Measurements from ENCODE around the gene TUB. TPM values are rescaled to one million over a fixed set of nuclear protein-coding genes. Genes with fewer than 3 reads are reported as not detected.

Gene TUB
- polyA plus RNA-seq, 1 of the 3 experiments (the other 2 are of a cell fraction), result 11.3 TPM

- Histone ChIP-seq H3K9ac (no peak overlapping the region), H3K36me3 (replicated peaks in 1 of 2; ENCODE audit: control insufficient read depth in 1 of 2, insufficient read depth in 2 of 2, low read length in 1 of 2) (no peaks in the 10 kb centered on the region), H3K9me3 (no peaks in the 10 kb centered on the region), H3F3A (replicated peaks; ENCODE audit: insufficient read depth) (no peaks in the 10 kb centered on the region), H3K4me3 (ENCODE audit: low read depth in 2 of 2, low read length in 1 of 2) (no peak overlapping the region), H3K9me2 (no peaks in the 10 kb centered on the region), H3K27ac (ENCODE audit: low read depth in 2 of 2, low read length in 1 of 2) (no peak overlapping the region), H3K27me3 (ENCODE audit: insufficient read depth) (no peaks in the 10 kb centered on the region), H3K4me2 (no peak overlapping the region), H3K79me2 (ENCODE audit: insufficient read depth) (no peaks in the 10 kb centered on the region), H3K4me1 (ENCODE audit: control insufficient read depth in 1 of 2, insufficient read depth in 2 of 2, low read depth in 1 of 2, low read length in 1 of 2) (peaks cover 0 to 25% of the 10 kb centered on the region in 2 experiments; a peak in 1 of 4 replicates), H2AFZ (ENCODE audit: low read depth) (no peak overlapping the region), H4K20me1 (ENCODE audit: insufficient read depth) (no peaks in the 10 kb centered on the region)
- no peak for TF ChIP-seq SMC3 (IDR thresholded peaks at IDR 0.05; ENCODE audit: low read depth, low read length)
- TF ChIP-seq EZH2phosphoT487 (IDR thresholded peaks at IDR 0.05; ENCODE audit: borderline replicate concordance, low read depth), result no peak
- no peak for TF ChIP-seq RXRA (IDR thresholded peaks at IDR 0.05; ENCODE audit: borderline replicate concordance, low read depth)
- TF ChIP-seq USF1 (IDR thresholded peaks at IDR 0.05; ENCODE audit: borderline replicate concordance, low read depth), result no peak
- no peak for TF ChIP-seq TEAD4 (IDR thresholded peaks at IDR 0.05; ENCODE audit: borderline replicate concordance, insufficient read depth)
- no peak for TF ChIP-seq SIN3A (IDR thresholded peaks at IDR 0.05; ENCODE audit: borderline replicate concordance, low read depth, low read length)
- no peak for TF ChIP-seq GABPA (IDR thresholded peaks at IDR 0.05; ENCODE audit: low read depth)
- no peak for TF ChIP-seq FOXJ3 (CRISPR knock-in tag; IDR thresholded peaks at IDR 0.05)
- POLR2A ChIA-PET, result interaction anchor here (0.9 kb wide), 1 partner anchor 28 kb away, joined by 3 read pairs; no protein-coding TSS in a partner anchor
- DNase-seq, result no peak
- WGBS (ENCODE audit: low lambda C conversion rate), result 90% methylated on average over 9 of the region's 10 CpGs
- CTCF ChIA-PET, result interaction anchor here (1.0 to 11.3 kb wide), 4 partner anchors 10 to 50 kb away, joined by 5 to 620 read pairs (median 118); partner anchors contain the start of gene TUB
Measured at GRCh38 chr11:8039530-8040260, 41.3 kb upstream of the TUB start.

GRCh38 chr11:8040261-8040920 lies 40.6 kb upstream of the TUB start:
- ChIA-PET POLR2A (no interaction called here), CTCF (interaction anchor here (11.3 kb wide), 1 partner anchor 49 kb away, joined by 620 read pairs; the partner anchor contains the start of gene TUB)
- Histone ChIP-seq H2AFZ (ENCODE audit: low read depth) (no peak overlapping the region), H3K9me3 (no peaks in the 10 kb centered on the region), H3F3A (replicated peaks; ENCODE audit: insufficient read depth) (no peaks in the 10 kb centered on the region), H3K9ac (no peak overlapping the region), H3K27me3 (ENCODE audit: insufficient read depth) (no peaks in the 10 kb centered on the region), H3K36me3 (replicated peaks in 1 of 2; ENCODE audit: control insufficient read depth in 1 of 2, insufficient read depth in 2 of 2, low read length in 1 of 2) (no peaks in the 10 kb centered on the region), H3K4me2 (no peak overlapping the region), H4K20me1 (ENCODE audit: insufficient read depth) (no peaks in the 10 kb centered on the region), H3K4me1 (ENCODE audit: control insufficient read depth in 1 of 2, insufficient read depth in 2 of 2, low read depth in 1 of 2, low read length in 1 of 2) (peaks cover 0 to 20% of the 10 kb centered on the region in 2 experiments; a peak in 1 of 4 replicates), H3K4me3 (ENCODE audit: low read depth in 2 of 2, low read length in 1 of 2) (no peak overlapping the region), H3K27ac (ENCODE audit: low read depth in 2 of 2, low read length in 1 of 2) (no peak overlapping the region), H3K9me2 (no peaks in the 10 kb centered on the region), H3K79me2 (ENCODE audit: insufficient read depth) (no peaks in the 10 kb centered on the region)
- no peak for DNase-seq
- 33% methylated on average over 3 of the region's 4 CpGs for WGBS (ENCODE audit: low lambda C conversion rate)
- TF ChIP-seq CHD2 (IDR thresholded peaks at IDR 0.05; ENCODE audit: low read length, partially characterized antibody) (no peak), GATA2 (CRISPR knock-in tag; IDR thresholded peaks at IDR 0.05) (no peak), RFX5 (IDR thresholded peaks at IDR 0.05; ENCODE audit: low read length) (no peak), ELF1 (IDR thresholded peaks at IDR 0.05) (no peak), POLR2AphosphoS5 (IDR thresholded peaks at IDR 0.05; ENCODE audit: low read depth, low read length) (no peak), SMC3 (IDR thresholded peaks at IDR 0.05; ENCODE audit: low read depth, low read length) (no peak), MXI1 (IDR thresholded peaks at IDR 0.05; ENCODE audit: low read depth, low read length) (no peak), NRF1 (IDR thresholded peaks at IDR 0.05; ENCODE audit: low read depth, low read length) (no peak), REST (IDR thresholded peaks at IDR 0.05; ENCODE audit: low read depth, low read length) (no peak), CTCF (IDR thresholded peaks at IDR 0.05) (no peak), RAD21 (IDR thresholded peaks at IDR 0.05; ENCODE audit: low read length) (no peak)

Measured in SK-N-SH (cell line).